ENCODE data around the gene RAD23B. TPM values are rescaled to one million over a fixed set of nuclear protein-coding genes. Genes with fewer than 3 reads are reported as not detected.

Gene RAD23B
- total RNA-seq, 1 experiment from 2014 or later, result 251 TPM

- peak; percentile 18 for ATAC-seq
- TF ChIP-seq CBX3 (IDR thresholded peaks at IDR 0.05; ENCODE audit: low read depth) (0 out of 2 replicates have a peak, but pooled peaks have one; percentile 17), MAX (IDR thresholded peaks at IDR 0.05) (no peak), SRF (IDR thresholded peaks at IDR 0.05; ENCODE audit: low read depth) (no peak), TCF7L2 (IDR thresholded peaks at IDR 0.05; ENCODE audit: borderline replicate concordance, extremely low read depth, insufficient read depth, insufficient read length) (peak; percentile 48), ZNF274 (IDR thresholded peaks at IDR 0.05; ENCODE audit: low read depth, low read length) (no peak), FOSL1 (IDR thresholded peaks at IDR 0.05; ENCODE audit: low read depth) (0 out of 2 replicates have a peak, but pooled peaks have one; percentile 6), CTCF (IDR thresholded peaks at IDR 0.05 in 2 of 3, conservative IDR thresholded peaks at IDR 0.05 in 1 of 3; ENCODE audit: borderline replicate concordance in 1 of 3, insufficient read depth in 1 of 3, low read depth in 2 of 3, low read length in 2 of 3) (peak; percentile 13 to 31 (median 19); a peak in 1 of 6 replicates), RAD21 (IDR thresholded peaks at IDR 0.05; ENCODE audit: low read depth) (peak; percentile 58), ELF1 (IDR thresholded peaks at IDR 0.05; ENCODE audit: borderline replicate concordance, low read depth) (no peak), SP1 (IDR thresholded peaks at IDR 0.05; ENCODE audit: low read depth) (peak; percentile 62), ZBTB33 (IDR thresholded peaks at IDR 0.05; ENCODE audit: extremely low read depth, insufficient replicate concordance, low read length) (no peak)
- Histone ChIP-seq H3K9ac (ENCODE audit: low read length) (peak overlapping the region; percentile 61), H3K9me3 (ENCODE audit: control insufficient read depth in 1 of 2, insufficient read depth in 1 of 2, low read depth in 1 of 2, low read length in 2 of 2) (no peaks in the 10 kb centered on the region), H4K20me1 (ENCODE audit: insufficient read depth) (no peaks in the 10 kb centered on the region), H2AFZ (ENCODE audit: low read depth, low read length, poor library complexity, severe bottlenecking) (no peak overlapping the region), H3K4me1 (ENCODE audit: control insufficient read depth in 1 of 2, insufficient read depth in 2 of 2, low read length in 2 of 2) (peaks cover 53 to 92% of the 10 kb centered on the region in 2 experiments), H3K27ac (ENCODE audit: low read depth, low read length) (peak overlapping the region; percentile 96; the same call in 1 of the 2 replicates), H3K79me2 (ENCODE audit: insufficient read depth, low read length) (peaks cover 24% of the 10 kb centered on the region), H3K27me3 (ENCODE audit: insufficient read depth, low read length) (no peaks in the 10 kb centered on the region), H3K4me3 (replicated peaks in 1 of 2; ENCODE audit: low read depth in 1 of 2, low read length in 2 of 2) (no peak overlapping the region), H3K4me2 (ENCODE audit: low read length) (peak overlapping the region; percentile 73), H3K9me2 (ENCODE audit: insufficient read depth) (no peaks in the 10 kb centered on the region), H3K36me3 (ENCODE audit: control insufficient read depth in 1 of 2, insufficient read depth in 2 of 2, low read length in 2 of 2) (peaks cover 0 to 10% of the 10 kb centered on the region in 2 experiments; a peak in 1 of 4 replicates)
- ChIA-PET CTCF (interaction anchor here (1.5 kb wide), 1 partner anchor 102 kb away, joined by 5 read pairs; no protein-coding TSS in a partner anchor), RAD21 (ENCODE audit: low non-redundant PET in 1 of 2, low total read pairs in 2 of 2, uncharacterized antibody in 2 of 2, unreplicated experiment in 2 of 2) (no interaction called here), POLR2A (interaction anchor here (0.9 to 1.2 kb wide), 2 partner anchors 17 to 44 kb away, joined by 3 read pairs; partner anchors contain the start of gene RAD23B)
- no peak for DNase-seq (ENCODE audit: low read depth, low spot score)
- no TSS peak for BruUV-seq (replicated peaks)
- intact Hi-C loops (cut with micrococcal nuclease), result no loop called here
These were observed 43.6 kb upstream of the RAD23B start for GRCh38 chr9:107239474-107239873.
